Mucosa of descending colon (tissue), 3 donors: ENCODE results near the gene KCP. TPM values are rescaled to one million over a fixed set of nuclear protein-coding genes. Genes with fewer than 3 reads are reported as not detected.
A peak's percentile ranks its signal among the peaks of the same experiment; 100 is the strongest.

Experiments used
- ATAC-seq: fragments of 200-7000 bp; cut with Tn5 transposase; one replicate; pipeline ENCODE4 v1.9.1; 2020; ENCODE audit warnings: mild to moderate bottlenecking, moderate library complexity
- DNase-seq, 3 donors: peaks; one replicate each; pipeline ENCODE4 v3.0.0-alpha.2; 2020
- H3K36me3 ChIP-seq: fragments of 200-600 bp; one replicate; pipeline ENCODE4 v1.8.0; 2021; ENCODE audit warnings: low read depth, mild to moderate bottlenecking
- H3K4me1 ChIP-seq: fragments of 200-600 bp; one replicate; pipeline ENCODE4 v1.8.0; 2021; ENCODE audit warnings: low read depth, mild to moderate bottlenecking
- H3K4me3 ChIP-seq: fragments of 200-600 bp; one replicate; pipeline ENCODE4 v1.8.0; 2021; ENCODE audit warnings: mild to moderate bottlenecking
- H3K9me3 ChIP-seq: fragments of 200-600 bp; one replicate; pipeline ENCODE4 v1.8.0; 2021; ENCODE audit warnings: mild to moderate bottlenecking
- intact Hi-C, 2 donors: fragments of 100-400 bp; cut with DNase I in 1 of 2; cut with micrococcal nuclease in 1 of 2; formaldehyde crosslinking; loops; one replicate each; pipeline versions ENCODE4 v1.11.0 to v1.11.1; 2022; cut with DNase I, micrococcal nuclease
- total RNA-seq, 3 donors: library from RNA; stranded (reverse); fragmentation: NEBNext Ultra II Directional in 2 of 3; extraction: Animal tissue kit (Norgen Biotek cat#: 25700) in 2 of 3; gene quantifications; one replicate each; pipeline versions ENCODE4 v1.2.1 to v1.2.4, GENCODE V29; 2021 to 2023
- TF ChIP-seq, protein P1 (sequence below): fragments of 200-600 bp; IDR thresholded peaks from one replicate; pipeline ENCODE4 v1.8.0; 2022; ENCODE audit warnings: antibody characterized with exemption, mild to moderate bottlenecking
- donor health status: DM: no; HTN: no; CAD: no; lungs with moderate emphysema.
- donor health status: DM: no; HTN: no; CAD: no.
- donor health status: DM: no; HTN: yes; CAD: no.

Gene KCP
- total RNA-seq, 3 donors from 2014 or later, result 0.47 to 1.7 (median 1.4) TPM

DNA sequence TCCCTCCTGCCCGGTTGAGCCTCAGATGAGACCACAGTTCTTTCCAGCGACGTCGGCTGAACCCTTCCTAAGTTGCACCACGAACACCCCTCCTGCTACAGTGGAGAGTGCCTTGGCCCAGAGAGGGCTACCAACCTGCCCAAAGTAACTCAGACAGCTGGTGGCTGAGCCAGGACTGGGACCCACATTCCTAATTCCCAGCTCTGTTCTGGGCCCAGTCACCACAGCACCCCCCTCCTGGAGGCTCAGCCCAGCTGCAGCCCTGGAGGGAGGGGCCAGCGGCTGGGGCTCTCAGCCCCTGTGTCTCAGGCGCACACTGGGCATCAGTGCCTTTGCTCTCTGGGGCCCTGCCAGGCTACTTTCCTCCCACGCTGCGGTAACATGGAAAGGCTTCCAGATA is 37.3 kb downstream of the KCP start:
- TF ChIP-seq, protein P1, sequence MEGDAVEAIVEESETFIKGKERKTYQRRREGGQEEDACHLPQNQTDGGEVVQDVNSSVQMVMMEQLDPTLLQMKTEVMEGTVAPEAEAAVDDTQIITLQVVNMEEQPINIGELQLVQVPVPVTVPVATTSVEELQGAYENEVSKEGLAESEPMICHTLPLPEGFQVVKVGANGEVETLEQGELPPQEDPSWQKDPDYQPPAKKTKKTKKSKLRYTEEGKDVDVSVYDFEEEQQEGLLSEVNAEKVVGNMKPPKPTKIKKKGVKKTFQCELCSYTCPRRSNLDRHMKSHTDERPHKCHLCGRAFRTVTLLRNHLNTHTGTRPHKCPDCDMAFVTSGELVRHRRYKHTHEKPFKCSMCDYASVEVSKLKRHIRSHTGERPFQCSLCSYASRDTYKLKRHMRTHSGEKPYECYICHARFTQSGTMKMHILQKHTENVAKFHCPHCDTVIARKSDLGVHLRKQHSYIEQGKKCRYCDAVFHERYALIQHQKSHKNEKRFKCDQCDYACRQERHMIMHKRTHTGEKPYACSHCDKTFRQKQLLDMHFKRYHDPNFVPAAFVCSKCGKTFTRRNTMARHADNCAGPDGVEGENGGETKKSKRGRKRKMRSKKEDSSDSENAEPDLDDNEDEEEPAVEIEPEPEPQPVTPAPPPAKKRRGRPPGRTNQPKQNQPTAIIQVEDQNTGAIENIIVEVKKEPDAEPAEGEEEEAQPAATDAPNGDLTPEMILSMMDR, result no peak
- H3K4me1 ChIP-seq, result peaks cover 29% of the 10 kb centered on the region
- no peaks in the 10 kb centered on the region for H3K36me3 ChIP-seq
- peak in 1 of 3 donors; percentile 33 for DNase-seq
- intact Hi-C loops, result no loop called here
- no peaks in the 10 kb centered on the region for H3K9me3 ChIP-seq
- ATAC-seq, result no peak
- no peak overlapping the region for H3K4me3 ChIP-seq

DNA sequence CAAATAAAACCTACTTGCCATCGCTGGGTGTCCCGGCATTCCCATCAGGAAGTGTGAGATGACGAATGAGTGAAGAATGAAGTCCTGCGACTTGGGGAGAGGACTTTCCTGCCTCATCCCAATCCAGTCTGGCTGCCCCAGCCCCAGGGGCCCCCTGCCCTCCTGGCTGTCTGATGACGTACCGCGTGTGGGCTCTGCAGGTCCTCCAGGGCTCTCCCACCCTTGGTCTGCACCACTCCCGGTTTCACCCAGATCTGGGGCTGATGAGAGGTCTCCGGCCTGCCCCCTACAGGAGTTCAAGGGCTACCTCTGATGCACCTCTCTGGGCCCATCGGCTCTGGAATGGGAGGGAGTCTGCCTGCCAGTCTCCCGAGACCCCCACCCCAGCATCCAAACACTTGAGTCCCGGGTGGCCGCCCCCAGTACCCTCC is 38.1 kb downstream of the KCP start:
- Histone ChIP-seq H3K4me1 (peaks cover 29% of the 10 kb centered on the region), H3K4me3 (no peak overlapping the region), H3K9me3 (no peaks in the 10 kb centered on the region), H3K36me3 (no peaks in the 10 kb centered on the region)
- DNase-seq (peak in 1 of 3 donors; percentile 44), ATAC-seq (no peak)
- TF ChIP-seq, protein P1, result no peak
- intact Hi-C loops, result no loop called here

DNA sequence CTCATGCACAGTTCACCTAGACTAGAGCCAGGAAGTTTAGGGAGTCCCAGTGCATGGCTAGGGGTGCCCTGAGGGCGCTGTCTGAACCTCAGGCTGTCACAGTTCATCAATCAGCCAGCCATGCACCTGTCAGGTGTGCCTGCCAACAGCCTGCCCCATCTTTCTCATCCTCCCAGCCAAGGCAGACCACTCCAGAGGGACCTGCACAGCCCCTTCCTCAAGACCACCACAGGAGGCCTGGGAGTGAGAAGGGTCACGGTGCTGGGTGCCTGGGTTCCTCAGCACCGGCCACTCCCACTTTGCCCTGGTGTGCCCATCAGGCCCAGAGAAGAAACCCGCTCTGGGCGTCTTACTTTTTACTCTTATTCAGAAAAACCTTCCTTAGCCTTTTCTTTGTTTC is 39.5 kb downstream of the KCP start:
- peaks cover 20% of the 10 kb centered on the region for H3K4me1 ChIP-seq
- no peaks in the 10 kb centered on the region for H3K9me3 ChIP-seq
- ATAC-seq, result no peak
- H3K4me3 ChIP-seq, result no peak overlapping the region
- TF ChIP-seq, protein P1, result no peak
- intact Hi-C loops, result no loop called here
- DNase-seq, result no peak
- H3K36me3 ChIP-seq, result no peaks in the 10 kb centered on the region

DNA sequence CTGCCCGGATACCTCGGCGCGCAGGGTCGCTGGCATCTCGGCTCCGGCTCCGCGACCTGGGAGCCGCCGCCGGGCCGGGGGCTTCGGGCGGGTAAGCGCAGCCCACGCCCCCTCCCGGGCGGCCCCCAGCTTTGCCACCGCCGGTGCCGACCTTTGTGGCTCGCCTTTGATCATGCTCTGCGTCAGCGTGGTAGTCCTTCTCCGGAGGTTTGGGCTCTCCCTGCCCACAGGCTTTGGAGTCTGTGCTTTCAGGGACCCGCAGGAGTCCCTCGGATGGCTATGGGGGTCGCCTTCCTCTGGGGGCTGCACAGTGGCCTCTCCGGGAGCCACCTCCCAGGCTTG is 40.6 kb downstream of the KCP start:
- H3K4me3 ChIP-seq, result no peak overlapping the region
- TF ChIP-seq, protein P1, result no peak
- H3K9me3 ChIP-seq, result no peaks in the 10 kb centered on the region
- ATAC-seq (peak; percentile 7), DNase-seq (no peak)
- no peaks in the 10 kb centered on the region for H3K36me3 ChIP-seq
- H3K4me1 ChIP-seq, result peaks cover 17% of the 10 kb centered on the region
- intact Hi-C loops, result no loop called here

DNA sequence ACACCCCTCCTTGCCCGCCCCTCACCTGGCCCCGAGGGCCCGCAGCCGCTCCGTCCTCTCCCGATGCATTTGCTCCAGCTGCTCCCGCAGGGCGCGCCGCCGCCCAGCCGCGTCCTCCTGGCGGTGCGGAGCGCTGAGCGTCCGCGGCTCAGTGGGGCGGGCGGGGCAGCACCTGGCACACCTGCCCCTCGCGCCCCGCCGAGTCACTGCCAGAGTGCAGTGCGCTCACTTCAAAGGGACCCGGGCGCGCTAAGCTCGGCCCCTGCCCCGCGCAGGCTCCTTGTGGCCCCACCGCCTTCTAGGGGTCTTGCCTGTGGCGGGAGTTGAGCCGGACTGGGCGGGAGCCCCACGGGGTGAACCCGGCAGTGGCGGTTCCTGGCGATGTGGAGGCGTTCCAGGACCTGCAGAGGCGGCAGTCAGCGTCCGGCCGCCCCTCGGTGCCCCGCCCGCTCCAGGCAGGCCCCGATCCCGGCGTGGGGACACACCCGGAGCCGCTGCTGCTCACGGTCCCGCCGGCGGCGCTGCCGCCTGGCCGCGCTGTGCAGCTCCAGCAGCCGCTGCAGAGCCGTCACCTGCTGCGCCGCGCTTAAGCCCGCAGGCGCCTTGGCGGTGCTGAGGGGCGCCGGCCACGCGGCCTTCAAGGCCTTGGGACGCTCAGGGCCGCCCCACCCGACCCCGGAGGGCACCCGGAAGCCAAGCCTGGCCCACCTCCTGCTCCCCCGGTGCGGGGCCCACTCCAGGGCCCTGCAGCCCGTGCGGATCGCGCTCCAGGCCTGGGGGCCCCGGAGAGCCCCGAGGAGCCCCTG is 41.2 kb downstream of the KCP start:
- DNase-seq (peak; percentile 63 to 84 (median 74)), ATAC-seq (peak; percentile 88)
- H3K4me3 ChIP-seq, result no peak overlapping the region
- H3K4me1 ChIP-seq, result peaks cover 16% of the 10 kb centered on the region
- intact Hi-C loops, result no loop called here
- H3K9me3 ChIP-seq, result no peaks in the 10 kb centered on the region
- no peaks in the 10 kb centered on the region for H3K36me3 ChIP-seq
- TF ChIP-seq, protein P1, result peak; percentile 34
